Thymus (tissue), 11 donors: Measurements from ENCODE around the gene RAP1GAP. TPM values are rescaled to one million over a fixed set of nuclear protein-coding genes. Genes with fewer than 3 reads are reported as not detected.

Experiments used
- DNase-seq, 9 donors: peaks; one replicate each; pipeline ENCODE4 v3.0.0-alpha.2; 2013; ENCODE audit warnings: low spot score in 9 of 9, low read depth in 6 of 9, missing footprints in 1 of 9
- H3K27ac ChIP-seq, 2 donors: one replicate each; pipeline ENCODE4 v1.5.1; 2013; ENCODE audit warnings: control low read depth in 1 of 2, low read depth in 1 of 2, low read length in 1 of 2, mild to moderate bottlenecking in 1 of 2, moderate library complexity in 1 of 2
- H3K27me3 ChIP-seq, 2 donors: one replicate each; pipeline ENCODE4 v1.5.1; 2013; ENCODE audit warnings: low read length in 1 of 2; ENCODE audit not compliant: control insufficient read depth in 2 of 2, insufficient read depth in 1 of 2
- H3K36me3 ChIP-seq, 2 donors: one replicate each; pipeline ENCODE4 v1.5.1; 2013; ENCODE audit warnings: low read length in 1 of 2, mild to moderate bottlenecking in 1 of 2, moderate library complexity in 1 of 2; ENCODE audit not compliant: control insufficient read depth in 2 of 2, insufficient read depth in 2 of 2
- H3K4me1 ChIP-seq, 2 donors: one replicate each; pipeline ENCODE4 v1.5.1; 2013; ENCODE audit warnings: low read length in 2 of 2; ENCODE audit not compliant: control insufficient read depth in 2 of 2, insufficient read depth in 2 of 2
- H3K4me3 ChIP-seq, 2 donors: one replicate each; pipeline ENCODE4 v1.5.1; 2013; ENCODE audit warnings: low read length in 2 of 2, control low read depth in 1 of 2, mild to moderate bottlenecking in 1 of 2
- H3K9me3 ChIP-seq, 2 donors: one replicate each; pipeline ENCODE4 v1.5.1; 2013; ENCODE audit warnings: low read length in 1 of 2, mild to moderate bottlenecking in 1 of 2; ENCODE audit not compliant: control insufficient read depth in 2 of 2, insufficient read depth in 1 of 2
- WGBS: extraction: QIAGEN DNeasy Blood & Tissue Kit; methylation state at CpG from one replicate; pipeline ENCODE4 v1.1.7; 2013; 5-methylcytosine and 5-hydroxymethylcytosine counted together
- polyA plus RNA-seq: library from polyadenylated mRNA; stranded (reverse); fragments of 200-250 nt; gene quantifications from one replicate; pipeline ENCODE4 v1.2.3, GENCODE V29; 2013
- total RNA-seq: library from RNA; stranded (reverse); fragments of 120-200 nt; gene quantifications from one replicate; pipeline ENCODE4 v1.2.4, GENCODE V29; 2013
- donor health status: healthy.

Gene RAP1GAP
- total and polyA plus RNA-seq, 2 donors = 1.6 to 3.5 TPM

- no peak overlapping the region for H3K4me3 ChIP-seq
- H3K9me3 ChIP-seq = no peaks in the 10 kb centered on the region
- peaks cover 26 to 63% of the 10 kb centered on the region in 2 donors for H3K27me3 ChIP-seq
- 82% methylated on average over 11 of the region's 11 CpGs for WGBS
- no peaks in the 10 kb centered on the region for H3K36me3 ChIP-seq
- H3K27ac ChIP-seq = no peak overlapping the region
- no peak for DNase-seq
- peaks cover 9 to 19% of the 10 kb centered on the region in 2 donors for H3K4me1 ChIP-seq
These were observed 2.1 kb upstream of the RAP1GAP start for GRCh38 chr1:21670956-21671902.

- Histone ChIP-seq H3K4me1 (peaks cover 9 to 19% of the 10 kb centered on the region in 2 donors), H3K27me3 (peaks cover 26 to 71% of the 10 kb centered on the region in 2 donors), H3K4me3 (no peak overlapping the region), H3K27ac (no peak overlapping the region), H3K36me3 (no peaks in the 10 kb centered on the region), H3K9me3 (no peaks in the 10 kb centered on the region)
- WGBS = 72% methylated on average over 16 of the region's 16 CpGs
- no peak for DNase-seq
These were observed 1.1 kb upstream of the RAP1GAP start for GRCh38 chr1:21670059-21670881.

DNA sequence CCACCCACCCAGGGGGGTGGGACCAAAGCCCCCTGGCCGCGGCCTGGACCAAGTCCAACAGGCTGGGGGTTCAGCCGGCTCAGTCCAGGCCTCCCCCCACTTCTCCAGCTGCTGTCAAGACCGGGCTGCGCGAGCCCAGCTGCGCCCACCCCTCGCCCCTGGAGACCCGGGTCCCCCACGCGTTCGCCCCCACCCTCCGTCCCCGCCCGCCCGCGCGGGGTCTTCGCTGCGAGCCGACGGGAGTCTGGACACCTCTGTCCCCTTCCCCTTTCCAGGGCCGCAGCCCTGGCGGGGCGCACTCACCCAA is 253 bp downstream of the RAP1GAP start:
- Histone ChIP-seq H3K4me1 (peaks cover 9 to 19% of the 10 kb centered on the region in 2 donors), H3K9me3 (no peaks in the 10 kb centered on the region), H3K27ac (no peak overlapping the region), H3K36me3 (no peaks in the 10 kb centered on the region), H3K4me3 (peak overlapping the region in 1 of 2 donors; percentile 37), H3K27me3 (peaks cover 26 to 79% of the 10 kb centered on the region in 2 donors)
- no peak for DNase-seq
- 2% methylated on average over 25 of the region's 25 CpGs for WGBS

DNA sequence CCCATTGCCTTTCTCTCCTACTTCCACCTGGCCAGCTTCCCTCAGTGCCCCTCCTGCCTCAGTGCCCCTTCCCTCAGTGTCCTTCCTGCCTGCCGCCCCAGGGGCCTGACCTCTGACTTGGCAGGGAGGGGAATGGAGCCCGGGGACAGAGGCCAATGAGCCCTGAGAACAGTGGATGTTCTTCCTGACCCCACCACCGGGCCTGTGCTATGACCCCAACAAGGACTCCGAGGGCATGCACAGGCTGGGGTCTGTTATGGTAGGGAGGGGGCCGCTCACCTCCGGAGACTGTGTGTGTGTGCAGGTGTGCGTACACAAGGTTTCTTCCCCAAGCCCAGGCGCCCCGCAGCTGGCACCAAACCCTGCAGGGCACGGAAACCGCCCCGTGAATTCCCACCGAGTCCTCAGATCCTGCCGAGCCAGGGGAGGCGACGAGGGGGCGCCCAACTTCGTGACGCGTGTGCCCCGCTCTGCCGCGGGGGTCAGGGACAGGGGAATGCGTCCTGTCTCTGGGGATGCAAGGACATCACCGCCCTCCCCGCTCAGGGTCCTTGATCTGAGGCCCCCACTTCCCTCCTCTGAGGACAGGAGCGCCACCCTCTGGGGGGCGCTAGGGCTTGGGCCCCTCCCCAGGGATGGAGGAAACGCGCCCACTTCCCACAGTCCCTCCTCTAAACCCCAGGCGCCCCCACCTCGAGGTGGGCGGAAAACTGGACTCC is 766 bp downstream of the RAP1GAP start:
- peaks cover 26 to 84% of the 10 kb centered on the region in 2 donors for H3K27me3 ChIP-seq
- no peak overlapping the region for H3K27ac ChIP-seq
- 11% methylated on average over 33 of the region's 33 CpGs for WGBS
- H3K4me1 ChIP-seq = peaks cover 9 to 19% of the 10 kb centered on the region in 2 donors
- no peaks in the 10 kb centered on the region for H3K9me3 ChIP-seq
- DNase-seq = peak in 1 of 9 donors; percentile 18
- no peaks in the 10 kb centered on the region for H3K36me3 ChIP-seq
- peak overlapping the region in 1 of 2 donors; percentile 37 for H3K4me3 ChIP-seq

GRCh38 chr1:21667348-21668231 is 1.6 kb downstream of the RAP1GAP start:
- DNase-seq = no peak
- peaks cover 26 to 91% of the 10 kb centered on the region in 2 donors for H3K27me3 ChIP-seq
- peaks cover 9 to 15% of the 10 kb centered on the region in 2 donors for H3K4me1 ChIP-seq
- no peak overlapping the region for H3K27ac ChIP-seq
- no peaks in the 10 kb centered on the region for H3K9me3 ChIP-seq
- WGBS = 92% methylated on average over 11 of the region's 11 CpGs
- no peaks in the 10 kb centered on the region for H3K36me3 ChIP-seq
- no peak overlapping the region for H3K4me3 ChIP-seq

DNA sequence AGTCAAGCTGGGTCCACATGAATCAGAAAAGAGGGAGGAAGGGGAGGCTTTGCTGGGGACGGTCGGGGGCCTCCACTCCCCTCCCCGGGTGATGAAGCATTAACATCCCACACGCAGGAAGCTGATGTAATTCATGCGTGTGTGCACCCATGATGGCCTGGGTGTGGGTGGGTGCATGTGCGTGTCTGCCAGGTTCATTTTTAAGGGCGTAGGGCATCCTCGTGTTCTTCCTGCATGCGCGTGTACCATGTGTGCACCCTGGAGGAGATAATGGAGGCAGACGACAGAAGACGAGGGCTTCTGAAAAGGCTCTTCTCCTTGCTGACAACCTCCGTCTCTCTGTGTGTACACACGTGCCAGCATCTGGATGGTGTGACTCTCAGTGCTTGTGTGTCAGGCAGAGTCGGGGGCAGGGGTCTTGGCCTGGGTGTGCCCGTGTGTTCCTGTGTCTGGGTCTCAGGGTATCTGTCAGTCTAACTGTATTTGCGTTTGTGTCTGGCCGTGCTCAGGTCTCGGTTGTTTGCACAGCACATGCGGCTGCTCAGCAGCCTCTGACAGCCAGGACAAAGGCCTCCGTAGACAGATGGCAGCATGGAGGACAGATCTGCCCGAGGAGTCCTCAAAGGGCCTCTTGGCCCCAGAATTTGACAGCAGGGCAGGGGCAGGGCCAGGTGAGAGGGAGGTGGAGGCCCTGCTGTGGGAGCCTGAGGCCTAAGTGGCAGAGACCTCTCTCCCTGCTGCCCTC is 2.4 kb downstream of the RAP1GAP start:
- Histone ChIP-seq H3K27me3 (peaks cover 26 to 91% of the 10 kb centered on the region in 2 donors), H3K4me3 (no peak overlapping the region), H3K27ac (no peak overlapping the region), H3K4me1 (peaks cover 9 to 15% of the 10 kb centered on the region in 2 donors), H3K9me3 (no peaks in the 10 kb centered on the region), H3K36me3 (no peaks in the 10 kb centered on the region)
- no peak for DNase-seq
- WGBS = 87% methylated on average over 22 of the region's 22 CpGs

DNA sequence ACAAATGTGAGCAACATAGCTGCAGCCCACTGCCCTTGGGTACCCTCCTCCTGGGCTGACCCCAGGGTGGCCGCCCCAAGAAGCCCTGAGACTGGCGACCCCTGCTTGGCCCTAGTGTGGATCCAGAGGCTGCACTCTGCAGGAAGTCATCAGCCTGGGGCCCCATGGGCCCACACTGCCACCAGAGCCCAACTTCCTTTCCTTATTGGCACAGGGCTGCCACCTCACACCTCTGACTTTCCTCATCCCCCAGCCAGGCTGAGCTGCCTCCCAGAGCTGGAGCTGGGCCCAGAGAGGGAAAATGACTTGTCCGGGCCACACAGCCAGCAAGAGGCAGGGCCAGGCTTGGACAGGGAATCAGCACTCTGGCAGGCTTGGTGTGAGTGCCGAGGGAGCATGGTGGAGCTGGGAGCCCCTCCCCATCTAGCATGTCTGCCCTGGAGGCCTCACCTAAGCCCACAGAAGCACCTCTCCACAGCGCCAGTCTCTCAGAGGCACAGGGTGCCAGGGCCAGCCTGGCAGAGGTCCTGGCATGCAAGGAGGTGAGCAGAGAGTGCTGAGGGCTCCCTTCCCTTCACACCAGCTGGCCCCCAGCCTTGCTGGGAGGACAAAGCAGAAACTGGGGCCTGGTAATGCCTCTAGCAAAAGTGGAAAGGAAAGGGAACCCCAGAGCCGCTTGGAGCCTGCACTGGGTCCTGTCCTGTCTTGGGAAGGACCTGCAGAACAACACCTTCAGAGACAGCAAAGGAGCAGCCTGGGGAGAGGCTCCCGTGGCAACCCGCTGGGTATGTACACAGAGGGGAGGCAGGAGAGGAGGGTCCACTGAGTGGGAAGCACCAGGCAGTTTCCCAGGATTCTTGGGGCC is 3.2 kb downstream of the RAP1GAP start:
- Histone ChIP-seq H3K27me3 (peaks cover 26 to 85% of the 10 kb centered on the region in 2 donors), H3K4me1 (peaks cover 9 to 15% of the 10 kb centered on the region in 2 donors), H3K4me3 (no peak overlapping the region), H3K36me3 (no peaks in the 10 kb centered on the region), H3K27ac (no peak overlapping the region), H3K9me3 (no peaks in the 10 kb centered on the region)
- no peak for DNase-seq
- 77% methylated on average over 8 of the region's 8 CpGs for WGBS
